DND-41 (cell line): Measurements from ENCODE around the gene DIAPH3.

Experiments
- ATAC-seq: fragments of 200-7000 bp; cut with Tn5 transposase; 3 replicates; pipeline ENCODE4 v1.9.1; 2021; ENCODE audit warnings: low read depth; ENCODE audit not compliant: insufficient read depth
- DNase-seq: peaks from one replicate; pipeline ENCODE4 v3.0.0-alpha.2; 2020
- H2AFZ ChIP-seq: 2 replicates; pipeline ENCODE4 v1.6.0; 2012; ENCODE audit warnings: low read depth, low read length
- H3K27ac ChIP-seq: 2 replicates; pipeline ENCODE4 v1.5.1; 2012; ENCODE audit warnings: low read length, inconsistent platforms
- H3K27me3 ChIP-seq: fragments of 200-600 bp; sonication (generic); 2 replicates; pipeline ENCODE4 v1.6.0; 2012; ENCODE audit warnings: low read length, mild to moderate bottlenecking, inconsistent platforms; ENCODE audit not compliant: insufficient read depth, poor library complexity
- H3K36me3 ChIP-seq: 2 replicates; pipeline ENCODE4 v1.5.1; 2012; ENCODE audit warnings: low read length, inconsistent platforms; ENCODE audit not compliant: insufficient read depth
- H3K4me1 ChIP-seq: 2 replicates; pipeline ENCODE4 v1.5.1; 2012; ENCODE audit warnings: mild to moderate bottlenecking, low read length; ENCODE audit not compliant: insufficient read depth
- H3K4me2 ChIP-seq: 2 replicates; pipeline ENCODE4 v1.6.0; 2012; ENCODE audit warnings: mild to moderate bottlenecking, moderate library complexity, low read length, inconsistent platforms; ENCODE audit not compliant: insufficient read depth
- H3K4me3 ChIP-seq, 2 experiments: fragments of 200-600 bp in 1 of 2; shearing (Covaris generic) in 1 of 2; 2 replicates each; pipeline ENCODE4 v1.5.1; 2012 to 2016; ENCODE audit warnings: inconsistent platforms in 2 of 2, low read length in 2 of 2, mild to moderate bottlenecking in 2 of 2, low read depth in 1 of 2, moderate library complexity in 1 of 2
- H3K79me2 ChIP-seq: 2 replicates; pipeline ENCODE4 v1.6.0; 2012; ENCODE audit warnings: low read length, inconsistent platforms; ENCODE audit not compliant: insufficient read depth
- H3K9ac ChIP-seq: 2 replicates; pipeline ENCODE4 v1.6.0; 2012; ENCODE audit warnings: low read depth, mild to moderate bottlenecking, inconsistent platforms, low read length, moderate library complexity
- H3K9me3 ChIP-seq: 2 replicates; pipeline ENCODE4 v1.5.1; 2012; ENCODE audit warnings: low read length, moderate library complexity, mild to moderate bottlenecking, inconsistent platforms; ENCODE audit not compliant: insufficient read depth, severe bottlenecking
- H4K20me1 ChIP-seq: 2 replicates; pipeline ENCODE4 v1.6.0; 2012; ENCODE audit warnings: low read length; ENCODE audit not compliant: insufficient read depth
- EZH2 ChIP-seq: IDR thresholded peaks from 3 replicates; pipeline ENCODE4 v1.6.1; 2012; ENCODE audit warnings: borderline replicate concordance, low read depth, mild to moderate bottlenecking, moderate library complexity, low read length, inconsistent platforms; ENCODE audit not compliant: severe bottlenecking
- TF ChIP-seq, protein P1 (sequence below): IDR thresholded peaks from 2 replicates; pipeline ENCODE4 v1.5.1; 2012; ENCODE audit warnings: borderline replicate concordance, low read length, moderate library complexity, mild to moderate bottlenecking; ENCODE audit not compliant: poor library complexity, severe bottlenecking; ENCODE audit errors: extremely low read depth

Gene DIAPH3

GRCh38 chr13:59963827-59964226, 199.9 kb downstream of the DIAPH3 start:
- ATAC-seq (no peak), DNase-seq (no peak)
- TF ChIP-seq, protein P1, sequence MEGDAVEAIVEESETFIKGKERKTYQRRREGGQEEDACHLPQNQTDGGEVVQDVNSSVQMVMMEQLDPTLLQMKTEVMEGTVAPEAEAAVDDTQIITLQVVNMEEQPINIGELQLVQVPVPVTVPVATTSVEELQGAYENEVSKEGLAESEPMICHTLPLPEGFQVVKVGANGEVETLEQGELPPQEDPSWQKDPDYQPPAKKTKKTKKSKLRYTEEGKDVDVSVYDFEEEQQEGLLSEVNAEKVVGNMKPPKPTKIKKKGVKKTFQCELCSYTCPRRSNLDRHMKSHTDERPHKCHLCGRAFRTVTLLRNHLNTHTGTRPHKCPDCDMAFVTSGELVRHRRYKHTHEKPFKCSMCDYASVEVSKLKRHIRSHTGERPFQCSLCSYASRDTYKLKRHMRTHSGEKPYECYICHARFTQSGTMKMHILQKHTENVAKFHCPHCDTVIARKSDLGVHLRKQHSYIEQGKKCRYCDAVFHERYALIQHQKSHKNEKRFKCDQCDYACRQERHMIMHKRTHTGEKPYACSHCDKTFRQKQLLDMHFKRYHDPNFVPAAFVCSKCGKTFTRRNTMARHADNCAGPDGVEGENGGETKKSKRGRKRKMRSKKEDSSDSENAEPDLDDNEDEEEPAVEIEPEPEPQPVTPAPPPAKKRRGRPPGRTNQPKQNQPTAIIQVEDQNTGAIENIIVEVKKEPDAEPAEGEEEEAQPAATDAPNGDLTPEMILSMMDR, result no peak
- no peak for TF ChIP-seq EZH2
- no peak overlapping the region for H3K4me3 ChIP-seq
- no peak overlapping the region for H3K9ac ChIP-seq
- H3K36me3 ChIP-seq, result peaks cover 35% of the 10 kb centered on the region
- H4K20me1 ChIP-seq, result no peaks in the 10 kb centered on the region
- H3K4me1 ChIP-seq, result no peaks in the 10 kb centered on the region
- no peak overlapping the region for H3K4me2 ChIP-seq
- no peaks in the 10 kb centered on the region for H3K27me3 ChIP-seq
- no peaks in the 10 kb centered on the region for H3K9me3 ChIP-seq
- H3K79me2 ChIP-seq, result no peaks in the 10 kb centered on the region
- H3K27ac ChIP-seq, result no peak overlapping the region
- H2AFZ ChIP-seq, result no peak overlapping the region

GRCh38 chr13:59963383-59963782, 200.3 kb downstream of the DIAPH3 start:
- Histone ChIP-seq H3K9ac (no peak overlapping the region), H2AFZ (no peak overlapping the region), H3K27ac (no peak overlapping the region), H3K4me2 (no peak overlapping the region), H3K79me2 (no peaks in the 10 kb centered on the region), H3K4me3 (no peak overlapping the region), H3K4me1 (no peaks in the 10 kb centered on the region), H3K9me3 (no peaks in the 10 kb centered on the region), H3K36me3 (peaks cover 33% of the 10 kb centered on the region), H4K20me1 (no peaks in the 10 kb centered on the region), H3K27me3 (no peaks in the 10 kb centered on the region)
- TF ChIP-seq, protein P1, result no peak
- no peak for DNase-seq
- no peak for ATAC-seq

GRCh38 chr13:59962343-59962742, 201.4 kb downstream of the DIAPH3 start:
- H2AFZ ChIP-seq, result no peak overlapping the region
- no peaks in the 10 kb centered on the region for H3K79me2 ChIP-seq
- no peak overlapping the region for H3K4me2 ChIP-seq
- H3K36me3 ChIP-seq, result peaks cover 29% of the 10 kb centered on the region
- no peaks in the 10 kb centered on the region for H3K27me3 ChIP-seq
- no peak for ATAC-seq
- H4K20me1 ChIP-seq, result no peaks in the 10 kb centered on the region
- no peak overlapping the region for H3K9ac ChIP-seq
- TF ChIP-seq EZH2, result no peak
- TF ChIP-seq, protein P1, result no peak
- H3K4me1 ChIP-seq, result no peaks in the 10 kb centered on the region
- no peak overlapping the region for H3K27ac ChIP-seq
- no peak overlapping the region for H3K4me3 ChIP-seq
- DNase-seq, result no peak
- H3K9me3 ChIP-seq, result no peaks in the 10 kb centered on the region

DNA sequence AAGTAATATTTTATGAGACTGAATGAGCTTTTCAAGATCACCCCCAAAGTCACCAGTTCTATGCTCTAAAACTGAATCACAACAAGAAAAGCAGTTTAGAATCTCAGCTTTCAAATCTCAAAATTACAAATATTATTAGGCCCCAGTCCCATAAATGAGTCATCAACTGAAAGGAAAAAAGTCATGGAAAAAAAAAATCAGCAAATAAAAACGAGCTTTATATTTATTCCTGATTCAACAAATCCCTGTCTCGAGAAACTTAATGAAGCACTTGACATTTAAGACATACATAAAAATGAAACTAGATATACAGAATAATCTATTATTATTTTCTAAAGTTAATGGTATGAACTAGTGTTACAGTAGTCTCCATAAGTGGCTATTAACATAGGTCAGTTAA, 203.0 kb downstream of the DIAPH3 start:
- TF ChIP-seq EZH2, result no peak
- TF ChIP-seq, protein P1, result no peak
- Histone ChIP-seq H2AFZ (no peak overlapping the region), H3K4me3 (no peak overlapping the region), H3K27ac (no peak overlapping the region), H3K4me2 (no peak overlapping the region), H3K4me1 (no peaks in the 10 kb centered on the region), H3K79me2 (no peaks in the 10 kb centered on the region), H3K9me3 (no peaks in the 10 kb centered on the region), H3K9ac (no peak overlapping the region), H3K27me3 (no peaks in the 10 kb centered on the region), H3K36me3 (peaks cover 33% of the 10 kb centered on the region), H4K20me1 (no peaks in the 10 kb centered on the region)
- ATAC-seq (no peak), DNase-seq (no peak)
